Forelimb muscle (tissue), 1 donor: ENCODE results near the gene ADGRB2. TPM values are rescaled to one million over a fixed set of nuclear protein-coding genes. Genes with fewer than 3 reads are reported as not detected.

ENCODE experiments used
- DNase-seq: peaks from one replicate; pipeline ENCODE4 v3.0.0-alpha.2; 2013; ENCODE audit warnings: low read depth
- polyA plus RNA-seq: library from polyadenylated mRNA; unstranded; fragments of 120-200 nt; gene quantifications from one replicate; pipeline ENCODE4 v1.2.1, GENCODE V29; 2013; ENCODE audit not compliant: insufficient read length

ADGRB2 gene
- polyA plus RNA-seq, 1 donor: 13.6 TPM

GRCh38 chr1:31681415-31681814, 82.7 kb downstream of the ADGRB2 start:
- DNase-seq: no peak

GRCh38 chr1:31679676-31680230, 84.4 kb downstream of the ADGRB2 start:
- no peak for DNase-seq

- DNase-seq: no peak
Observed at GRCh38 chr1:31679091-31679490, 85.0 kb downstream of the ADGRB2 start.

- no peak for DNase-seq
Observed at GRCh38 chr1:31678681-31679080, 85.5 kb downstream of the ADGRB2 start.

GRCh38 chr1:31677949-31678348, 86.2 kb downstream of the ADGRB2 start:
- DNase-seq: no peak

- DNase-seq: no peak
Observed at GRCh38 chr1:31677401-31677800, 86.7 kb downstream of the ADGRB2 start.

Other genes with a start within 250 kb of the ADGRB2 start
- gene TINAGL1, start 187.8 kb downstream of the ADGRB2 start, polyA plus RNA-seq: 21.1 TPM
- 0.25 TPM for gene HCRTR1, start 146.7 kb downstream of the ADGRB2 start, polyA plus RNA-seq
- gene PEF1, start 119.5 kb downstream of the ADGRB2 start, polyA plus RNA-seq: 37.2 TPM
- 111 TPM for gene COL16A1, start 60.3 kb downstream of the ADGRB2 start, polyA plus RNA-seq
- gene SPOCD1, start 51.7 kb upstream of the ADGRB2 start, polyA plus RNA-seq: 0.32 TPM
- gene PTP4A2, start 174.0 kb upstream of the ADGRB2 start, polyA plus RNA-seq: 194 TPM
- 123 TPM for gene KHDRBS1, start 249.5 kb upstream of the ADGRB2 start, polyA plus RNA-seq